ENCODE results near the gene ZNF860.
"Not testable (repeated sequence)": the region's sequence is repeated elsewhere in the genome, so short reads cannot be mapped to it uniquely, and the experiment has no call there.

ZNF860 gene

DNA sequence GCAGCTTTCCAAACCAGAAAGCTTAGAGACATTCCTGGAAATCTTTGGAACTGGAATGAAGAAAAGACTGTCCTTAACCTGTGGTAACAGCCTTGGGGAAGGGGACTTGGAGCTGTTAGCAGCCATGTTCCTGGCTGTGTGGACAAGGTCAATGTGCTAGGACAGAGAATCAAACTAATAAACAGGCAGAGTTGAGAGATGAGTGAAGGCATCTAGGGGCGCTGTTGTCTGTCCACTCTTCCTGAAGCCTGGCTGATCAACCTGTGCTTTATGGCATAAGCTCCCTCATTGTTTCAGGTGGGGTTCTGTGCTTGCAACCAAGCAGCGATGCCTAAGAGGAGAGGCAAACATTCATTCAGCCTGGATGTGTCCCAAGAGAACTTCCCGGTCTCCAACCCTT lies 19.3 kb downstream of the ZNF860 start:
- no peak for DNase-seq

DNA sequence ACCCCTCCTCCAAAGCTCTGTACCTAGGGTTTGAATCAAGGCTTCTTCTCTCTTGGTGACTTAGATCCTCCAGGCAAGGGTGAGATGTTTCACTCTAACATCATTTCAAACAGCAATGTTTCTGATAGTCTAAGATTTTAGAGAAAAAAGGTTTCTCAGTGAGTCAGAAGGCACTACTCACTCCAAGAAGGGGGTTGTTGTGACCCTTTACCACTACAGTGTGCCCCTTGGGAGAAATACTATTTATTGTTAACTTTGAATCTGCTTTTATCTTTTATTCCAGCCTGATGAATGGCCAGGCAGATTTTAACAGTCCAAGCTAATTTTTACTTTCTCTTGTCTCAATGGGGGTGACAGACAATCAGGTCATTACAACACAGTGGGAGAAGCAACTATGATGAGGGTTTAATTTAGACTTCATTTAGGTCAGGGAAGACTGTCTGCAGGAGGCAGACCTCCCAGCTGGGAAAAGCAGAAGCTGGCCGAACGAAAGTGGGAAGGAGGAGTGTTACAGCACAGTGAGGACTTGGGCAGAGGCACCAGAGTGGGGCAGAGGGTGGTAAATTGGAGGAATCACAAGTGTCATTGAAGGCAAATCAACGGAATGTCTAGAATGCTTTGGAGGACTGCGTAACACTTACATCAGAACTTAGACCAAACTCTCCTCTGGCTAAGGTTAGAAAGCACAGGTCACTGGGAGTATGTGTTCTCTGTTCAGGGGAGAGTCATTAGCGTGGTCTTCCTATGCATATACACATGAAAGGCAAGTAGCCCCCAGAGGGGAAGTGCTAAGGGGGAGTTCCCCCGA lies 21.2 kb downstream of the ZNF860 start:
- DNase-seq: no peak

DNA sequence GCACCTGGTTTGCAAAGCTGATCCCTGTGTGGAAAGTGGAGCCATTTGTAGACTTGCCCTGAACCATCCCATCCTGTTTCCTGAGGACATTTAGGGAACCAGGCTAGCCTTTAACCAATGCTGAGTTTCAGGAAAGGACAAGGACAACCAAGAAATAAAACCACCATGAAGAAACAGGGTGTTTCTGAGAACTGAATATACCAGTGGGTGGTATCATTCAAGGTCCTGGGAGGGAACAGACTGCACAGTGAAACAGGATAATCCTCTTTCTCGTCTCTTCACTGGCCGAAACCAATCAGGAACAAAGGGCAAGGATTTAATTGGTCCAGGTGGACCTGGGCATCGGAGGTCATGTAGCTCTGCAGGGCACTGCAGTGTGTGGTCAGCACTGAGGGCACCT lies 21.8 kb downstream of the ZNF860 start:
- no peak for DNase-seq

DNA sequence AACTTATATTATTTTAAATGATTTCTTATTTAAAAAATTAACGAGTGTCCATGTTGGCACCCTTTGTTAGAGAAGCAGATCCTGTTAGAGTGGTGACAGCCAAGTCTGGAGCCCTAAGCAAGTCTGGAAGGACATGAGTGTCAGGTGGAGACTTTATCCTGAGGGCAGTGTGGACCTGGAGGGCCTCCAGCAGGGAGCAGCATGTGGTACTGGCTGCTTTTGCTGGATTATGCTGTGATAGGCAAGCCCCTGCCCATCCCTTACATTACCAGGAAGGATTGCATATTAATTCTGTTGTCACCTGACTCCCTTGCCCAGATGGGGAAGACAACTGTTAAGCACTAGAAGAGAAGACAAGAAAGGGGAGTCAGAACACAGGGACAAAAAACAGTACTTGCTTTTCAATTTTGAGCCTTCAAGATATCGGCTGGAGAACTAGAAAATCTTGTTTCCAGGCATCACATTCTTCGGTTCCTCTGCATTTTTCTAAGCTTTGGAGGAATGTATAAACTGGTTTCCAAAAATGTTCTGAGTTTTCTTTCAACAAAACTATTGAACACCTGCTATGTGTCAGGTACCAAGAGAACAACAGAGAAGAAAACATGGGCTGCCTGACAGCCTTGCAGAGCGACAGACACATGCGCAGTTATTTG lies 22.7 kb downstream of the ZNF860 start:
- DNase-seq: no peak

DNA sequence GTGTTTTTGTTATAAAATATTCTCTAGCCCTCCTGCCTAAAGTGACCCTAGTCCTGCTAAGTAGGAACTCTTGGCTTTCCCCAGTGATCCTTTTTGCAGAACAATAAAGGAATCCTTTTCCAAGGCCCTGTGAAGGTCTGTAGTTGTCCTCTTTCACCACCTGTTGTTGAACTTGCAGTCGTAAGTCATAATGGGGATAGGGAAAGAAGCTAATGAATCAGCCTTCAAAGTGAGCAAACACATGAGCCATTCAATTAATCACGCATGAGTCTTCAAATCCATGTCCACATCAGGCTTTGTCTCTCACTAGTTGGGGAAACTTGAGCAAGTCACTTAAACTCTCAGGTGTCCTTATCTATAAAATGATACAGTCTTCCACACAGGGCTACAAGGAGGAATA lies 27.6 kb downstream of the ZNF860 start:
- no peak for DNase-seq

DNA sequence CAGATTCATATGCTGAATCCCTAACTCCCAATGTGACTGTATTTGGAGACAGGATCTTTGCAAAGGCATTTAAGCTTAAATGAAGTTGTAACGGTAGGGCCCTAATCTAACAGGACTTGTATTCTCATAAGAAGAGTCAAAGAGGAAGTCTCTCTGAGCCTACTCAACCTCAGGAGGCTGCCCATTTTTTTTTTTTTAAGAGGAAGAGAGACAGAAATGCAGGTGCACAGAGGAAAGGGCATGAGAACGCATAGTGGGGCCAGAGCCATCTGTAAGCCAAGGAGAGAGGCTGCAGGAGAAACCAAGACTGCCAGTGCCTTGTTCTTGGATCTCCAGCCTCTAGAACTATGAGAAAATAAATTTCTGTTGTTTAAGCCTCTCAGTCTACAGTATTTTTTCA lies 28.4 kb downstream of the ZNF860 start:
- DNase-seq: no peak

DNA sequence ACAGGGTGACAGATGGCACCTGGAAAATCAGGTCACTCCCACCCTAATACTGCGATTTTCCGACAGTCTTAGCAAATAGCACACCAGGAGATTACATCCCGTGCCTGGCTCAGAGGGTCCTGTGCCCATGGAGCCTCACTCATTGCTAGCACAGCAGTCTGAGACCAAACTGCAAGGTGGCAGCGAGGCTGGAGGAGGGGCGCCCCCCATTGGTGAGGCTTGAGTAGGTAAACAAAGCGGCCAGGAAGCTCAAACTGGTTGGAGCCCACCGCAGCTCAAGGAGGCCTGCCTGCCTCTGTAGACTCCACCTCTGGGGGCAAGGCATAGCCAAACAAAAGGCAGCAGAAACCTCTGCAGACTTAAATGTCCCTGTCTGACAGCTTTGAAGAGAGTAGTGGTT lies 29.1 kb downstream of the ZNF860 start:
- not testable (repeated sequence) for DNase-seq

DNA sequence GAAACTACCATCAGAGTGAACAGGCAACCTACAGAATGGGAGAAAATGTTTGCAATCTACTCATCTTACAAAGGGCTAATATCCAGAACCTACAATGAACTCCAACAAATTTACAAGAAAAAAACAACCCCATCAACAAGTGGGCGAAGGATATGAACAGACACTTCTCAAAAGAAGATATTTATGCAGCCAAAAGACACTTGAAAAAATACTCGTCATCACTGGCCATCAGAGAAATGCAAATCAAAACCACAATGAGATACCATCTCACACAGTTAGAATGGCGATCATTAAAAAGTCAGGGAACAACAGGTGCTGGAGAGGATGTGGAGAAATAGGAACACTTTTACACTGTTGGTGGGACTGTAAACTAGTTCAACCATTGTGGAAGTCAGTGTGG lies 34.1 kb downstream of the ZNF860 start:
- DNase-seq: not testable (repeated sequence)

DNA sequence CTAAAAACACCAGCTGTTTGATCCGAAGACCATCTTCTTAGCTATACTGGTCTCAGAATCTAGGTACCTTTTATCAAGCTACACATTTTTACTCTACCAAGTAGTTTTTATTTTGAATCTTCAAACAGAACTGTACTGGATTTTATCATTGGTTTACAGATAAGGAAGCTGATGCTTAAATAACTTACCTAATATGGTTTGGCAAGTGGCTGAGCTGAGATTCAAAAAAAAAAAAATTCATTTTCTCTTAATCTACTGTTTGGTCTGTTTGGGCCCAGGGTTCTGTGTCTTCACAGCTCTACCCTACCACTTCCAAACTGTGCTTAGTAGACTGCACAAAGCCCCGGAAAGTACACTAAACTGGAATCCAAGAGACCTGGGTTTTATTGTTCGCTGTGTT lies 35.7 kb downstream of the ZNF860 start:
- no peak for DNase-seq

DNA sequence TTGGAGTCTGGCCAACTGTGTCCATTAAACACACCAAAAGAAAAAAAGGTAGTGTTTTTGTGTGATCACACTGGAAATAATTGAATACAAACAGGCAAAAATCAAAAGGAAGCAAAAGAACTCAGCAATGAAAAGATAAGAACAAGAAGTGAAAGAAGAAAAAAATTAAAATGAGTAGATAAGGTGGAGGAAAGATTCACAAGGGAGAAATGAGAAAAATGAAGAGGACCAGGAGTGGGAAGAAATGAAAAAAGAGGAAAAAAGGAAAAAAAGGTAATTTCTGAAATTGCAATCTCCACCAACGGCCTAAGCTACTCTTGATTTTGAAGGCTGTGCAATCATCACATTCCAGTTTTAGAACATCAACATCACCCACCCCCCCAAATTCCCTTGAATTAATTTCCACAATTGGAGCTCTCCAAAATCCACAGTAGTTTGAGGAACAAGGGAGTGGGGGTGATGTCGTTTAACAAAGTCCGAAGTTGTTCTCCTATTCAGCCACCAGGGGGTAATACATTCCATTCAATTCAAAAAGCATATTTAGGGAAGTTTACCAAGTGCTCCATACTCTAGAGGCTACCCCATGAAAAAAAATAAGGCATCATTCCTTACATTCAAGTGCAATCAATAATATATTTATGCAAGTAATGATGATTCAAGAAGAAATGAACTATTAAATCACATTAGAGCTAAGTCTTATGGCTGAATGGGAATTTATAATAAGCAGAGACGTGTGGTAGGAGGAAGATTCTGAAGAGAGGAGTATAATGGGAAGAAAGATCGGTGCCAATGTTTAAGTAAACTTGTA lies 37.4 kb downstream of the ZNF860 start:
- DNase-seq: peak; percentile 3 to 5

DNA sequence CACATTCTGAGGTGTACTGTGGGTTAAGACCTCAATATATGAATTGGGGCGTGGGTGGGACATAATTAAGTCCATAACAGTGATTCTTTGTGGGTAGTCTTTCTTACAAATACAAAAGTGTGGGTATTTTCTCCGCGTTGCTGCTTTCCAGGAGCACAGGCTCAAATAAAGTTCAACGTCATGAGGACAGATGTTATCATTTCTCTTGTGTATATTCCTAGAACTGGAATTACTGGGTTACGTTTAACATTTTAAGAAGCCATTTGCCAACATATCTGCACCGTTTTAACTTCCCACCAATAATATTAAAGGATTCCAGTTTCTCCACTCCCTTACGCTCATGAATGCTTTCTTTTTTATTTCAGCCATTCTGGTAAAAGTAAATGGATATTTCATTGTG lies 39.6 kb downstream of the ZNF860 start:
- DNase-seq: no peak

DNA sequence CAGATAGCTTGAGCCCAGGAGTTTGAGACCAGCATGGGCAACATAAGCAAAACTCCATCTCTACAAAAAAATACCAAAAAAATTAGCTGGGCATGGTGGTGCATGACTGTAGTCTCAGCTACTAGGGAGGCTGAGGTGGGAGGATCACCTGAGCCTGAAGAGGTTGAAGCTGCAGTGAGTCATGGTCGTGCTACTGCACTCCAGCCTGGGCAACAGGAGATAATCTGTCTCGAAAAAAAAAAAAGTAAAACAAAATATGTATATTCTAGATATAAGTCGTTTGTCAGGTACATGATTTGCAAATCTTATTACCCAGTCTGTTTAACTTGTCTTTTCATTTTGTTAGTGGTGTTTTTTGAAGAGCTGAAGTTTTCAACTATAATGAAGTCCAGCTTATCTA lies 40.2 kb downstream of the ZNF860 start:
- DNase-seq: no peak

DNA sequence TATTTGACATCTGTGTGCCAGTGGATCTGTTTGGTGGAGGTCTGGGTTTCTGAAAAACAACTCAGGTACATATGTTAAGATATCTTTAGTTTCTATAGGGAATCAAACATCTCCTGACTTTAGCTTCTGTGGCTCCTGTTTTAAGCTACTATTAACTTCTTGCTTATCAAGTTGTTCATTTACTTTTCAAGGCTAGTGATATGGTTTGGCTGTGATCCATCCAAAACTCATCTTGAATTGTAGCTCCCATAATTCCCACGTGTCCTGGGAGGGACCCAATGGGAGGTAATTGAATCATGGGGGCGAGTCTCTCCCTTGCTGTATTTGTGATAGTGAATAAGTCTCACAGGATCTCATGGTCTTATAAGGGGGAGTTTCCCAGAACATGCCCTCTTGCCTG lies 41.4 kb downstream of the ZNF860 start:
- no peak for DNase-seq

DNA sequence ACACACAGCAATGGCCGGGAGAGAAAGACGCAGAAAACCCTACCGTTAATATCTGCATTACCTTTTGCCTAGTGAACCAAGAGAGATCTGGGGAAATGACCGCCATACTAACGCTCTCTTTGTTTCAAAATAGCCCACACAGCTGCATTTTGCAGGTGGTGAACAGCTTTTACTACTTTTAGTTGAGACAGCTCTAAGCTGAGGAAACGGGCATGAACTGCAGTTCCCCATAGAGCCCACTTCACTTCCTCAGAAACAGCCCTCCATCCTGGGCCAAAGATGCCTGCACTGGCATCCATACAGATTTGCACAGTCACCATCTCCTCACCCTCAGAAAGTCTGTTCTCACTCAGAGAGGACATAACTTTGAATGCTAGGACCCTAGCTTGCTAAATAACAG lies 45.0 kb downstream of the ZNF860 start:
- DNase-seq: no peak

DNA sequence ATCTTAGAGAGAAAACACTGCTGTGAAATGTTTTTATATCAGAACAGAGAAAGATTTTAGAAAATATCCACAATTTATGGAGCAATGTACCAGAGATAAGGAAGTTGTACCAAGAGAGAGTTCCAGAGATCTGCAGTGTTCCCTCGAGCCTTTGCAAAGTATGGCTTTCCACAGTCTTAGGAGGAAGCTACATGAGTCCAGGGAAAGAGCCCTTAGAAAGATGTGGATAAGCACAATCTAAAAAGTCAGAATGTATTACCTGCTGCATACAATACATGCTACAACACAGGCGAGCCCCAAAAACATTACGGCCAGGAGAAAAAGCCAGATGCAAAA lies 56.4 kb downstream of the ZNF860 start:
- no peak for DNase-seq

DNA sequence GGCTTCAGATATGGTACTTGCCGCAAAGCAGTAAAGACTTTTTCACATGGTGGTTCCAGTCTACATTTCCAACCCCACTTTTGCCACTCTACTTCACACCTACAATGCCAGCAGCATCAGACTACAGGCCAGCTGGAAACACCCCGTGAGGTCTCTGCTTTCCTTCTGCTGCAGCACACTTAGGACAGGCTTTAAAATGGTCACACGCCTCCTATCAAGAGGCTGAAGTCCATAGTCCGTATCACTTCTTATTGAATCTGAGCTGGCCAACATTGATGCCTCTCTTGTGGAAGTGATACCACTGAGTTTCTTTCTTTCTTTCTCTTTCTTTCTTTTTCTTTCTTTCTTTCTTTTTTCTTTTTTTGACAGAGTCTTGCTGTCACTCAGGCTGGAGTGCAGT lies 59.8 kb downstream of the ZNF860 start:
- DNase-seq: no peak

All from activated CD4-positive, alpha-beta T cell treated with anti-CD3 and anti-CD28 coated beads for 4 hours (primary cell).